CD4-positive, alpha-beta memory T cell (primary cell): Measurements from ENCODE around the gene LCP1. TPM values are rescaled to one million over a fixed set of nuclear protein-coding genes. Genes with fewer than 3 reads are reported as not detected.

Experiments
- CTCF ChIA-PET: fragments of 350-600 bp; sonication (Branson Sonifier 250); formaldehyde crosslinking; loops from one replicate; lab custom pipeline; 2021; ENCODE audit warnings: inconsistent platforms; ENCODE audit not compliant: partially characterized antibody; lab: Charles Lee
- POLR2A ChIA-PET: fragments of 350-600 bp; sonication (Branson Sonifier 250); formaldehyde crosslinking; loops from one replicate; lab custom pipeline; 2021; ENCODE audit not compliant: partially characterized antibody; lab: Charles Lee
- DNase-seq, 5 donors: peaks; one replicate each; pipeline versions ENCODE4 v3.0.0 to v3.0.0-alpha.2; 2020 to 2022; ENCODE audit warnings: mixed read lengths in 1 of 5
- H3K27ac ChIP-seq: one replicate; pipeline ENCODE4 v1.7.0; 2013; ENCODE audit warnings: low read depth, low read length
- H3K27me3 ChIP-seq: 2 replicates; pipeline ENCODE4 v1.7.0; 2013; ENCODE audit warnings: mild to moderate bottlenecking, low read length, moderate library complexity; ENCODE audit not compliant: insufficient read depth
- H3K36me3 ChIP-seq: 2 replicates; pipeline ENCODE4 v1.7.0; 2013; ENCODE audit warnings: mild to moderate bottlenecking, low read length, moderate library complexity; ENCODE audit not compliant: insufficient read depth
- H3K4me1 ChIP-seq: 2 replicates; pipeline ENCODE4 v1.7.0; 2013; ENCODE audit warnings: mild to moderate bottlenecking, low read length, moderate library complexity; ENCODE audit not compliant: insufficient read depth
- H3K4me3 ChIP-seq, 2 donors: one replicate each; pipeline ENCODE4 v1.7.0; 2013; ENCODE audit warnings: low read length in 2 of 2, mild to moderate bottlenecking in 1 of 2
- H3K9me3 ChIP-seq, 2 donors: one replicate each; pipeline ENCODE4 v1.7.0; 2013; ENCODE audit warnings: low read length in 2 of 2, control low read depth in 1 of 2; ENCODE audit not compliant: control insufficient read depth in 1 of 2
- H3K27ac Mint-ChIP-seq, 7 donors: one replicate each; pipeline ENCODE4 v1.8.0; 2020 to 2021; ENCODE audit warnings: mixed read lengths in 7 of 7, mild to moderate bottlenecking in 6 of 7, inconsistent platforms in 3 of 7, moderate library complexity in 3 of 7
- H3K27me3 Mint-ChIP-seq, 2 donors: one replicate each; pipeline ENCODE4 v1.8.0; 2020 to 2021; ENCODE audit warnings: mixed read lengths in 2 of 2
- H3K36me3 Mint-ChIP-seq, 2 donors: one replicate each; pipeline ENCODE4 v1.8.0; 2020 to 2021; ENCODE audit warnings: mixed read lengths in 2 of 2, inconsistent platforms in 1 of 2, mild to moderate bottlenecking in 1 of 2
- H3K4me1 Mint-ChIP-seq, 4 donors: one replicate each; pipeline ENCODE4 v1.8.0; 2020 to 2021; ENCODE audit warnings: mixed read lengths in 4 of 4, mild to moderate bottlenecking in 1 of 4
- H3K4me3 Mint-ChIP-seq, 8 donors: one replicate each; pipeline ENCODE4 v1.8.0; 2020 to 2021; ENCODE audit warnings: mixed read lengths in 8 of 8, mild to moderate bottlenecking in 7 of 8, moderate library complexity in 6 of 8, inconsistent platforms in 3 of 8
- H3K9me3 Mint-ChIP-seq, 8 donors: one replicate each; pipeline ENCODE4 v1.8.0; 2020 to 2021; ENCODE audit warnings: mixed read lengths in 8 of 8, mild to moderate bottlenecking in 5 of 8, inconsistent platforms in 3 of 8, moderate library complexity in 1 of 8
- intact Hi-C: fragments of 100-400 bp; cut with micrococcal nuclease; formaldehyde crosslinking; loops from one replicate; pipeline ENCODE4 v1.15.1; 2023
- polyA plus RNA-seq, 2 donors: library from polyadenylated mRNA; unstranded; fragments of 300-500 nt; fragmentation: Illumina TruSeq; gene quantifications; one replicate each; pipeline ENCODE4 v1.2.3, GENCODE V29; 2021
- total RNA-seq, 2 experiments: library from RNA; stranded (reverse); gene quantifications; one replicate each; pipeline ENCODE4 v1.2.3, GENCODE V29; 2021

LCP1 gene
- total and polyA plus RNA-seq, 4 experiments from 2014 or later = 466 to 1,658 (median 833) TPM

GRCh38 chr13:46178821-46179220 is 3.2 kb downstream of the LCP1 start:
- intact Hi-C loops = loop anchor here (10.0 kb wide), 1 partner anchor 844 kb away; no protein-coding TSS in a partner anchor
- Mint-ChIP-seq H3K27me3 (no peaks in the 10 kb centered on the region), H3K36me3 (peaks cover 13 to 51% of the 10 kb centered on the region in 2 donors), H3K4me1 (peaks cover 49 to 85% (median 57%) of the 10 kb centered on the region in 4 donors), H3K27ac (peak overlapping the region; percentile 24 to 99 (median 95)), H3K9me3 (peaks cover 0 to 1% (median 0%) of the 10 kb centered on the region in 8 donors), H3K4me3 (peak overlapping the region; percentile 88 to 99 (median 98))
- Histone ChIP-seq H3K27me3 (no peaks in the 10 kb centered on the region), H3K4me3 (peak overlapping the region; percentile 64 to 94), H3K36me3 (no peaks in the 10 kb centered on the region), H3K27ac (peak overlapping the region; percentile 74), H3K9me3 (no peaks in the 10 kb centered on the region), H3K4me1 (peaks cover 72% of the 10 kb centered on the region)
- no peak for DNase-seq
- ChIA-PET POLR2A (interaction anchor here (0.5 to 16.8 kb wide), 7 partner anchors 9 to 136 kb away, joined by 3 to 288 read pairs (median 6); no protein-coding TSS in a partner anchor), CTCF (interaction anchor here (0.9 to 5.7 kb wide), 7 partner anchors 7 to 34 kb away, joined by 3 to 53 read pairs (median 13); no protein-coding TSS in a partner anchor)

DNA sequence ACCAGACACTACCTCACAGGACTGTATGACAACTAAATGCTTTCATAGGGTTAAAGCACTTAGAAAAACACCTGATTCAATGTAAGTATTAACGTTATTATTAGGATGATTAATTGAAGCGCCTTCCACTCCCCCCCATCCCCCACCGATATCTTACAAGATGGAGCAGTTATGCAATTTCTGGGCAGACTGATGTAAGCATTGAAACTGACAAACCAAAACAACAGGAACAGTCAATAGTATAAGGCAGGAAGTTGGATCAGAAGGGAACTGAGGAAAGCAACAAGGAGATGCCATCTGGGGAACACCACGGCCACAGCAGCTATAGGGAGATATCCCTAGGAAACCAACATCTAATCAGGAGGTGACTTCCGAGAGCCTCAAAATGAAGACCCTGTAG is 3.8 kb downstream of the LCP1 start:
- DNase-seq = no peak
- Histone ChIP-seq H3K4me3 (peak overlapping the region; percentile 59 to 94), H3K9me3 (no peaks in the 10 kb centered on the region), H3K4me1 (peaks cover 72% of the 10 kb centered on the region), H3K27me3 (no peaks in the 10 kb centered on the region), H3K36me3 (no peaks in the 10 kb centered on the region), H3K27ac (peak overlapping the region; percentile 74)
- Mint-ChIP-seq H3K36me3 (peaks cover 17 to 57% of the 10 kb centered on the region in 2 donors), H3K9me3 (peaks cover 0 to 1% (median 0%) of the 10 kb centered on the region in 8 donors), H3K27me3 (no peaks in the 10 kb centered on the region), H3K27ac (peak overlapping the region; percentile 89 to 99 (median 90)), H3K4me1 (peaks cover 49 to 85% (median 57%) of the 10 kb centered on the region in 4 donors), H3K4me3 (peak overlapping the region; percentile 75 to 98 (median 87))
- ChIA-PET CTCF (interaction anchor here (1.1 to 5.7 kb wide), 6 partner anchors 6 to 35 kb away, joined by 3 to 53 read pairs (median 13); no protein-coding TSS in a partner anchor), POLR2A (interaction anchor here (1.3 to 16.8 kb wide), 5 partner anchors 8 to 118 kb away, joined by 4 to 288 read pairs (median 51); no protein-coding TSS in a partner anchor)
- intact Hi-C loops = loop anchor here (10.0 kb wide), 1 partner anchor 843 kb away; no protein-coding TSS in a partner anchor

DNA sequence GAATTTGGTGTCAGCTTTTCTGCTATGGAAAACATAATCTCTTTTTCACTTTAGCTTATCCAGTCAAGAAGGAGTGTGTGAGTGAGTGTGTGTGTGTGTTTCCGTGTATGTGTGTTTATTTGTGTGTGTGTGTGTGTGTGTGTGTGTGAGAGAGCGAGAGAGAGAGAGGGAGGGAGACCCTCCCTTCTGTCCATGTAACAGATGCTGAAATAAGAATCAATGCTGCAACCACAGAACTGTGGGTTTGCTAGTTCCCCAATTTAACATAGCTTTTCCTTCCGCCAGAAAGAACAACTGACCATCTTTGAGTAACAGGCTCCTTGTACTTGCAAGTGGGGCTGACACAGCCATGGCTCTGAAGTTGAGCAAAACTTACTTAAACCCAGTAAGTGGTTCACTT is 5.2 kb downstream of the LCP1 start:
- Histone ChIP-seq H3K4me1 (peaks cover 76% of the 10 kb centered on the region), H3K27me3 (no peaks in the 10 kb centered on the region), H3K4me3 (peak overlapping the region; percentile 14 to 94), H3K9me3 (no peaks in the 10 kb centered on the region), H3K36me3 (no peaks in the 10 kb centered on the region), H3K27ac (peak overlapping the region; percentile 74)
- ChIA-PET CTCF (interaction anchor here (1.5 to 10.8 kb wide), 8 partner anchors 9 to 119 kb away, joined by 4 to 188 read pairs (median 5); partner anchors contain the start of gene LRRC63), POLR2A (interaction anchor here (0.7 to 16.8 kb wide), 11 partner anchors 7 to 120 kb away, joined by 3 to 288 read pairs (median 5); partner anchors contain the start of gene LRRC63)
- Mint-ChIP-seq H3K36me3 (peaks cover 22 to 59% of the 10 kb centered on the region in 2 donors), H3K4me3 (peak overlapping the region; percentile 75 to 98 (median 87)), H3K4me1 (peaks cover 50 to 85% (median 59%) of the 10 kb centered on the region in 4 donors), H3K9me3 (no peaks in the 10 kb centered on the region), H3K27me3 (no peaks in the 10 kb centered on the region), H3K27ac (peak overlapping the region; percentile 89 to 99 (median 90))
- intact Hi-C loops = loop anchor here (10.0 kb wide), 1 partner anchor 842 kb away; no protein-coding TSS in a partner anchor
- peak in 2 of 5 donors; percentile 29 to 50 for DNase-seq

- peak overlapping the region; percentile 76 to 92 (median 81) for H3K4me3 Mint-ChIP-seq
- peaks cover 3% of the 10 kb centered on the region for H3K36me3 ChIP-seq
- CTCF ChIA-PET = interaction anchor here (1.2 to 10.8 kb wide), 7 partner anchors 7 to 122 kb away, joined by 5 to 188 read pairs (median 7); partner anchors contain the start of gene LCP1
- intact Hi-C loops = loop anchor here (10.0 kb wide), 1 partner anchor 839 kb away; no protein-coding TSS in a partner anchor
- H3K27me3 ChIP-seq = no peaks in the 10 kb centered on the region
- no peaks in the 10 kb centered on the region for H3K9me3 Mint-ChIP-seq
- peak overlapping the region; percentile 74 for H3K27ac ChIP-seq
- peak in 2 of 5 donors; percentile 32 to 84 for DNase-seq
- H3K9me3 ChIP-seq = no peaks in the 10 kb centered on the region
- peak overlapping the region; percentile 10 to 43 for H3K4me3 ChIP-seq
- POLR2A ChIA-PET = interaction anchor here (0.6 to 16.8 kb wide), 6 partner anchors 5 to 123 kb away, joined by 3 to 288 read pairs (median 33); partner anchors contain the start of genes LCP1 and LRRC63
- H3K36me3 Mint-ChIP-seq = peaks cover 28 to 58% of the 10 kb centered on the region in 2 donors
- H3K4me1 Mint-ChIP-seq = peaks cover 76 to 100% (median 87%) of the 10 kb centered on the region in 4 donors
- H3K27me3 Mint-ChIP-seq = no peaks in the 10 kb centered on the region
- H3K27ac Mint-ChIP-seq = peak overlapping the region; percentile 90 to 99 (median 95)
- H3K4me1 ChIP-seq = peaks cover 98% of the 10 kb centered on the region
Observed at GRCh38 chr13:46173656-46174055, 8.3 kb downstream of the LCP1 start.

DNA sequence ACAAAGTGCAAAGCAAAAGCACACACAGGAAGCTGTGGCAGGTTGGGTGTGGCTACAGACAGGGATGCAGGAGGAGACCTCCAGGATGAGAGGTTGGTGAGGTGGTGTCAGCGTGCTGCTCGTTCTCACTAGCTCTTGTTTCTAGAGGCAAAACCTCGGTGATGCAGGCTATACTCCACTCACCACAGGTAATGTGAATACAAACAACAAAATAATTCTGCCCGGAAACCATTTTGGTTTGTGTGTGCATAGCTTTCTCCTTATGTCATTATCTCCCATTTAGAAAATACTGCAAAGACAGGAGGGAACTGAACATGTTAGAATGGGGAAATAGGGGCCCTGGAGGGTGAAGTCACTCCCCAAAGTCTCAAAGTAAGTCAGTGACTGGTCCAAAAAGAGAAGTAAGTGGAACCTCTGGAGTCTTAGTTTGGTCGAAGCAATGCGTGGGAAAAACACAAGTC is 9.4 kb downstream of the LCP1 start:
- ChIA-PET POLR2A (interaction anchor here (0.7 to 16.8 kb wide), 14 partner anchors 6 to 149 kb away, joined by 3 to 288 read pairs (median 5); partner anchors contain the start of genes LCP1 and LRRC63), CTCF (interaction anchor here (0.6 to 10.8 kb wide), 10 partner anchors 9 to 149 kb away, joined by 3 to 188 read pairs (median 7); partner anchors contain the start of genes LCP1 and ZC3H13)
- Histone ChIP-seq H3K4me1 (peaks cover 98% of the 10 kb centered on the region), H3K9me3 (no peaks in the 10 kb centered on the region), H3K36me3 (peaks cover 3% of the 10 kb centered on the region), H3K27ac (peak overlapping the region; percentile 74), H3K4me3 (peak overlapping the region; percentile 18 to 43), H3K27me3 (no peaks in the 10 kb centered on the region)
- intact Hi-C loops = loop anchor here (1.0 to 10.0 kb wide), 2 partner anchors 12 to 838 kb away; no protein-coding TSS in a partner anchor
- Mint-ChIP-seq H3K27ac (peak overlapping the region; percentile 85 to 99 (median 95)), H3K36me3 (peaks cover 24 to 56% of the 10 kb centered on the region in 2 donors), H3K4me1 (peaks cover 76 to 100% (median 88%) of the 10 kb centered on the region in 4 donors), H3K27me3 (no peaks in the 10 kb centered on the region), H3K9me3 (no peaks in the 10 kb centered on the region), H3K4me3 (peak overlapping the region; percentile 77 to 92 (median 82))
- DNase-seq = peak; percentile 74 to 90 (median 82)

- intact Hi-C loops = loop anchor here (1.0 to 10.0 kb wide), 2 partner anchors 13 to 837 kb away; no protein-coding TSS in a partner anchor
- DNase-seq = no peak
- ChIA-PET POLR2A (interaction anchor here (0.7 to 16.8 kb wide), 9 partner anchors 7 to 125 kb away, joined by 3 to 288 read pairs (median 16); partner anchors contain the start of genes LCP1 and LRRC63), CTCF (interaction anchor here (0.6 to 10.8 kb wide), 10 partner anchors 9 to 150 kb away, joined by 3 to 188 read pairs (median 7); partner anchors contain the start of genes LCP1 and ZC3H13)
- Histone ChIP-seq H3K27ac (peak overlapping the region; percentile 74), H3K4me1 (peaks cover 99% of the 10 kb centered on the region), H3K36me3 (peaks cover 3% of the 10 kb centered on the region), H3K27me3 (no peaks in the 10 kb centered on the region), H3K4me3 (peak overlapping the region; percentile 1 to 43), H3K9me3 (no peaks in the 10 kb centered on the region)
- Mint-ChIP-seq H3K4me3 (peak overlapping the region; percentile 75 to 92 (median 82)), H3K4me1 (peaks cover 78 to 100% (median 89%) of the 10 kb centered on the region in 4 donors), H3K9me3 (no peaks in the 10 kb centered on the region), H3K27me3 (no peaks in the 10 kb centered on the region), H3K36me3 (peaks cover 24 to 54% of the 10 kb centered on the region in 2 donors), H3K27ac (peak overlapping the region; percentile 85 to 99 (median 95))
Observed at GRCh38 chr13:46171739-46172138, 10.2 kb downstream of the LCP1 start.
